GM10847 (cell line): Measurements from ENCODE around the gene PTGFRN.

Experiments
- POLR2A ChIP-seq: IDR thresholded peaks from 2 replicates; pipeline ENCODE4 v1.6.1; 2011; ENCODE audit not compliant: insufficient read length; ENCODE audit errors: extremely low read depth

Gene PTGFRN

GRCh38 chr1:116882866-116883265 is 26.9 kb upstream of the PTGFRN start:
- TF ChIP-seq POLR2A, result no peak

GRCh38 chr1:116886291-116886878 is 23.3 kb upstream of the PTGFRN start:
- TF ChIP-seq POLR2A, result no peak

- no peak for TF ChIP-seq POLR2A
Measured at GRCh38 chr1:116887212-116887611, 22.5 kb upstream of the PTGFRN start.

GRCh38 chr1:116889380-116889779 is 20.3 kb upstream of the PTGFRN start:
- TF ChIP-seq POLR2A, result no peak

GRCh38 chr1:116891396-116892079 is 18.2 kb upstream of the PTGFRN start:
- TF ChIP-seq POLR2A, result no peak

GRCh38 chr1:116895073-116895472 is 14.6 kb upstream of the PTGFRN start:
- no peak for TF ChIP-seq POLR2A

GRCh38 chr1:116899529-116899928 is 10.2 kb upstream of the PTGFRN start:
- TF ChIP-seq POLR2A, result no peak

- no peak for TF ChIP-seq POLR2A
Measured at GRCh38 chr1:116900471-116901365, 9.0 kb upstream of the PTGFRN start.

GRCh38 chr1:116902027-116902426 is 7.7 kb upstream of the PTGFRN start:
- TF ChIP-seq POLR2A, result no peak

GRCh38 chr1:116902723-116903383 is 6.9 kb upstream of the PTGFRN start:
- TF ChIP-seq POLR2A, result no peak

GRCh38 chr1:116904791-116905320 is 4.9 kb upstream of the PTGFRN start:
- TF ChIP-seq POLR2A, result no peak

- no peak for TF ChIP-seq POLR2A
Measured at GRCh38 chr1:116906812-116907211, 2.9 kb upstream of the PTGFRN start.

GRCh38 chr1:116907351-116907750 is 2.4 kb upstream of the PTGFRN start:
- TF ChIP-seq POLR2A, result no peak

GRCh38 chr1:116908266-116908665 is 1.4 kb upstream of the PTGFRN start:
- no peak for TF ChIP-seq POLR2A

- TF ChIP-seq POLR2A, result no peak
Measured at GRCh38 chr1:116908820-116909511, 750 bp upstream of the PTGFRN start.
